Ectodermal cell (in vitro differentiated cells): ENCODE measurements around the gene PHF1.
"Not testable (repeated sequence)": the region's sequence is repeated elsewhere in the genome, so short reads cannot be mapped to it uniquely, and the experiment has no call there.

Experiments used
- H3K27ac ChIP-seq: 2 replicates; pipeline ENCODE4 v1.7.0; 2013; ENCODE audit warnings: mild to moderate bottlenecking, low read depth, low read length; ENCODE audit not compliant: insufficient read depth, poor library complexity, severe bottlenecking
- H3K27me3 ChIP-seq: 2 replicates; pipeline ENCODE4 v1.7.0; 2013; ENCODE audit warnings: mild to moderate bottlenecking, low read length; ENCODE audit not compliant: insufficient read depth, control insufficient read depth, poor library complexity, severe bottlenecking
- H3K36me3 ChIP-seq: one replicate; pipeline ENCODE4 v1.7.0; 2013; ENCODE audit warnings: low read length; ENCODE audit not compliant: control insufficient read depth, insufficient read depth
- H3K4me1 ChIP-seq: one replicate; pipeline ENCODE4 v1.7.0; 2013; ENCODE audit warnings: low read length; ENCODE audit not compliant: control insufficient read depth, insufficient read depth
- H3K4me3 ChIP-seq: 2 replicates; pipeline ENCODE4 v1.7.0; 2013; ENCODE audit warnings: low read depth, low read length, control low read depth; ENCODE audit not compliant: insufficient read depth
- H3K9me3 ChIP-seq: 2 replicates; pipeline ENCODE4 v1.7.0; 2013; ENCODE audit warnings: mild to moderate bottlenecking, low read length, moderate library complexity; ENCODE audit not compliant: control insufficient read depth
- WGBS, 2 experiments: methylation state at CpG; one replicate each; pipeline ENCODE4 v1.1.7; 2013; ENCODE audit warnings: missing lambda C conversion rate in 2 of 2; 5-methylcytosine and 5-hydroxymethylcytosine counted together

The PHF1 gene

DNA sequence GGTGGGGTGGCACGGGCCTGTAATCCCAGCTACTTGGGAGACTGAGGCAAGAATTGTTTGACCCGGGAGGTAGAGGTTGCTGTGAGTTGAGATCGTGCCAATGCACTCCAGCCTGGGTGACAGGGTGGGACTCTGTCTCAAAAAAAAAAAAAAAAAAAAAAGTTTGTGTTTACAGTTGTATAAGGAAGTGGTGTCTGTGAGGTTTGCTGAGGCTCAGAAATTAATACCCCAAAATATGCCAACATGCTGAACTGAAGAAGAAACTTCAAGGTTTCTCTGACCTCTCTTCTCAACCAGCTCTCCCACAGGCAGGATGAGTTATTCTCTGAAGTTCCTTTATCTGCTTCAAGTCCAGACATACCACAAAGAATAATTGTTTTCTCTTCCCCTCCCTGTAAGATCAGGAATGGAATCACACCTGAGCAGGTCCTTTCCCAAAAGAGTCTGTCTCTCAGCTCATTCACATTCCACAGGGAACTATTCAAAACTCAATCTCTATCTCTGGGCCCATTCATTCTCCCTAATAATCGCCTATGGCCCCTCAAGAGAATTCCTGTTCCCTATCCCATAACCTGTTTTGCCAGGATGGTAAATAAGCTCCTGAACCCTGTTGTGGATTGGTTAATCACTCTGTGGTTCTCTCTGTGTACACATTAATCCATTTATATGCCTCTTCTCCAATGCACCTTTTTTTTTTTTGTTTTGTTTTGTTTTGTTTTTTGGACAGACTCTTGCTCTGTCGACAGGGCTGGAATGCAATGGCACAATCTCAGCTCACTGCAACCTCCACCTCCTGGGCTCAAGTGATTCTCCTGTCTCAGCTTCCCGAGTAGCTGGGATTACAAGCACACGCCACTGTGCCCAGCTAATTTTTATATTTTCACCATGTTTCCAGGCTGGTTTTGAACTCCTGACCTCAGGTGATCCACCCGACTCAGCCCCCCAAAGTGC, 36.6 kb upstream of the PHF1 start:
- Histone ChIP-seq H3K4me3 (no peak overlapping the region), H3K27ac (no peak overlapping the region), H3K9me3 (no peaks in the 10 kb centered on the region), H3K36me3 (no peaks in the 10 kb centered on the region), H3K4me1 (peaks cover 11% of the 10 kb centered on the region), H3K27me3 (no peaks in the 10 kb centered on the region)
- 88 to 93% methylated on average over 8 of the region's 8 CpGs for WGBS, 2 experiments

DNA sequence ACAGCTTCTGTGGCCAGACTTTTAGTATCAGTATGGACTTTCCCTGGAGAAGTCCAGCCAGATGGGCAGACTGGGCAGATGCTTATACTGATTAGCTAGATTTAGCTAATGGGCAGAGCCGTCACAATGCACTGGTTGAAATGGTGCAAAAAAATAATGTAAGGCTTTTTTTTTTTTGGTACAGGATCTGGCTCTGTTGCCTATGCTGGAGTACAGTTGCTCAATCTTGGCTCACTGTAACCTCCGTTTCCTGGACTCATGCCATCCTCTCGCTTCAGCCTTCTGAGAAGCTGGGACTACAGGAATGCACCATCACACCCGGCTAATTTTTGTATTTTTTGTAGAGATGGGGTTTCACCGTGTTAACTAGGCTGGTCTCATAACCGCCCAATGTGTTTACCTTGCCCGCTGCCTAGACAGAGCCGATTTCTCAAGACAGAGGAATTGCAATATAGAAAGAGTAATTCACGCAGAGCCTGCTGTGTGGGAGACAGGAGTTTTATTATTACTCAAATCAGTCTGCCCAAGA, 35.6 kb upstream of the PHF1 start:
- H3K9me3 ChIP-seq: no peaks in the 10 kb centered on the region
- no peaks in the 10 kb centered on the region for H3K27me3 ChIP-seq
- 89 to 96% methylated on average over 9 of the region's 9 CpGs for WGBS, 2 experiments
- H3K4me3 ChIP-seq: no peak overlapping the region
- peaks cover 11% of the 10 kb centered on the region for H3K4me1 ChIP-seq
- H3K36me3 ChIP-seq: no peaks in the 10 kb centered on the region
- no peak overlapping the region for H3K27ac ChIP-seq

- WGBS, 2 experiments: 91 to 93% methylated on average over 4 of the region's 4 CpGs
- H3K27me3 ChIP-seq: no peaks in the 10 kb centered on the region
- no peak overlapping the region for H3K27ac ChIP-seq
- no peak overlapping the region for H3K4me3 ChIP-seq
- peaks cover 10% of the 10 kb centered on the region for H3K4me1 ChIP-seq
- H3K36me3 ChIP-seq: no peaks in the 10 kb centered on the region
- H3K9me3 ChIP-seq: no peaks in the 10 kb centered on the region
These were observed 33.6 kb upstream of the PHF1 start for GRCh38 chr6:33377171-33377570.

DNA sequence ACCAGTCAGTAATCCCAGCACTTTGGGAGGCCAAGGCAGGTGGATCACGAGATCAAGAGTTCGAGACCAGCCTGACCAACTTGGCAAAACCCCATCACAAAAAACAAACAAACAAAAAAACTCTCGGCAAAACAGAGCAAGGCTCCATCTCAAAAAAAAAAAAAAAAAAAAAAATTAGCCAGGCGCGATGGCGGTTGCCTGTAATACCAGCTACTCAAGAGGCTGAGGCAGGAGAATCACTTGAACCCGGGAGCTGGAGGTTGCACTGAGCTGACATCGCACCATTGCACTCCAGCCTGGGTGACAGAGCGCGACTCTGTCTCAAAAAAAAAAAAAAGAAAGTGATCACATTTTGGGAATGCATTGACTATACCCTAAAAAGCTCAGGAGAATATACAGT, 31.6 kb upstream of the PHF1 start:
- 89 to 98% methylated on average over 10 of the region's 10 CpGs for WGBS, 2 experiments
- H3K27me3 ChIP-seq, H3K4me1 ChIP-seq, H3K4me3 ChIP-seq, H3K9me3 ChIP-seq, H3K27ac ChIP-seq, H3K36me3 ChIP-seq: not testable (repeated sequence)

DNA sequence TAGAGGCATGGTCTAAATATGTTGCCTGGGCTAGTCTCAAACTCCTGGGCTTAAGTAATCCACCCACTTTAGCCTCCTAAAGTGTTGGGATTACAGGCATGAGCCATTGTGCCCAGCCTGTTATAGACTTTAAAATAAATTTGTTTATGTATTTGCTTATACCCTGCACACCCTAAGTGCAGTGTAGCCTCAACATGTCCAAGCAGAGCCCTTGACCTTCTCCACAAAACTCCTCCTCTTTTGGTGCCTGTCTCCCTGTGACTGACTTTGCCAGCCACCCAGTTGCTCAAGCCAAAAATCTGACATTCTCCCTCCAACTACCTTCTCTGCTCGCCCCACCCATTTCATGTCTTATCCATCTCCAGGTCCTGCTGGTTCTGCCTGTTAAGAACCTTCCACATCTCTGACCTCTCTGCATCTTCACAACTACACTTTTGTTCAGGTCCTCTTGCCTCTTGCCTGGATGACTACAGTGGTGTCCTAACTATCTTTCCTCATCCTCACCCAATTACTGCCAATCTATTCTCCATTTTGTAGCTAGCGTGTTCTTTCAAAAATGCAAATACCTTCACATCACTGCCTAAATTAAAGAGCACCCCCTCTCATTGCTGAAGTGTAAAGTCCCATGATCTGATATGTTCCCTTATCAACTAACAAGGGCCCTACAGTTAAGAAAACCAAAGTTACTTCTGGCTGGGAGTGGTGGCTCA, 30.4 kb upstream of the PHF1 start:
- Histone ChIP-seq H3K27me3 (no peaks in the 10 kb centered on the region), H3K36me3 (no peaks in the 10 kb centered on the region), H3K4me1 (no peaks in the 10 kb centered on the region), H3K9me3 (no peaks in the 10 kb centered on the region), H3K4me3 (no peak overlapping the region), H3K27ac (no peak overlapping the region)
- WGBS, 2 experiments: 92 to 97% methylated on average over 2 of the region's 2 CpGs

- no peaks in the 10 kb centered on the region for H3K4me1 ChIP-seq
- H3K27ac ChIP-seq: no peak overlapping the region
- no peak overlapping the region for H3K4me3 ChIP-seq
- WGBS, 2 experiments: 84 to 90% methylated on average over 9 to 10 of the region's 10 CpGs
- H3K27me3 ChIP-seq: no peaks in the 10 kb centered on the region
- H3K36me3 ChIP-seq: no peaks in the 10 kb centered on the region
- no peaks in the 10 kb centered on the region for H3K9me3 ChIP-seq
These were observed 27.2 kb upstream of the PHF1 start for GRCh38 chr6:33383427-33384185.

DNA sequence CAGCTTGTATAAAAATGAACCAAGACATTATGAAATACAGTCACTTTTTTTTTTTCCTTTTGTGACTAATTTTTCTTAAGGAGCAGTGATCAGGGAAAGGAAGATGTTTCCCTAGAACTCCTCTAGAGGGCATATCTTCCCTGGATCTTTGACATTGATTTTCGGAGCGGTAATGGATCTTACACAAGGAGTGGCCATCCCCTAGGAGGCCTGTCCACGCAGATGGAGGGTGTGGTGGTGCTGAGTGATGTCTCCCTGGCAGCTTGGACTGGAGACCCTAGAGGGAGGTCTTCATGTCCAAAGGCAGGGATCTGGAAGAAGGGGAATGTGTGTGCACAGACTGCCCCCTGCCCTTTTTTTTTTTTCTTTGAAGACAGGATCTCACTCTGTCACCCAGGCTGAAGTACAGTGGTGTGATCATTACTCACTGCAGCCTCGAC, 26.2 kb upstream of the PHF1 start:
- H3K36me3 ChIP-seq: no peaks in the 10 kb centered on the region
- H3K9me3 ChIP-seq: no peaks in the 10 kb centered on the region
- WGBS, 2 experiments: 24 to 31% methylated on average over 4 of the region's 4 CpGs
- no peak overlapping the region for H3K4me3 ChIP-seq
- no peak overlapping the region for H3K27ac ChIP-seq
- H3K27me3 ChIP-seq: no peaks in the 10 kb centered on the region
- no peaks in the 10 kb centered on the region for H3K4me1 ChIP-seq

GRCh38 chr6:33390173-33390572, 20.6 kb upstream of the PHF1 start:
- Histone ChIP-seq H3K27me3 (no peaks in the 10 kb centered on the region), H3K27ac (no peak overlapping the region), H3K4me3 (no peak overlapping the region), H3K4me1 (peaks cover 16% of the 10 kb centered on the region), H3K36me3 (no peaks in the 10 kb centered on the region), H3K9me3 (no peaks in the 10 kb centered on the region)
- WGBS, 2 experiments: 97 to 100% methylated on average over 2 of the region's 2 CpGs

GRCh38 chr6:33390767-33391277, 20.0 kb upstream of the PHF1 start:
- Histone ChIP-seq H3K27me3 (no peaks in the 10 kb centered on the region), H3K27ac (peak overlapping the region; percentile 58), H3K9me3 (no peaks in the 10 kb centered on the region), H3K36me3 (no peaks in the 10 kb centered on the region), H3K4me3 (peak overlapping the region; percentile 5), H3K4me1 (peaks cover 19% of the 10 kb centered on the region)
- 85 to 87% methylated on average over 9 of the region's 9 CpGs for WGBS, 2 experiments
